Right cardiac atrium (tissue), 5 donors: Measurements from ENCODE around the gene TBC1D5. TPM values are rescaled to one million over a fixed set of nuclear protein-coding genes. Genes with fewer than 3 reads are reported as not detected.
A peak's percentile ranks its signal among the peaks of the same experiment; 100 is the strongest.
"Not testable (repeated sequence)": the region's sequence is repeated elsewhere in the genome, so short reads cannot be mapped to it uniquely, and the experiment has no call there.

Experiments
- ATAC-seq, 2 donors: fragments of 200-7000 bp; cut with Tn5 transposase; one replicate each; pipeline versions ENCODE4 v1.8.0 to v1.9.1; 2020; ENCODE audit warnings: moderate library complexity in 2 of 2, mild to moderate bottlenecking in 1 of 2
- DNase-seq, 3 donors: peaks; one replicate each; pipeline ENCODE4 v3.0.0-alpha.2; 2020
- H3K27ac ChIP-seq: one replicate; pipeline ENCODE4 v1.5.1; 2013; ENCODE audit warnings: mild to moderate bottlenecking, low read length, control low read depth, moderate library complexity
- H3K27me3 ChIP-seq: one replicate; pipeline ENCODE4 v1.6.1; 2013; ENCODE audit not compliant: control insufficient read depth, insufficient read depth
- H3K4me1 ChIP-seq: one replicate; pipeline ENCODE4 v1.6.1; 2013; ENCODE audit warnings: low read length; ENCODE audit not compliant: control insufficient read depth, insufficient read depth
- H3K4me3 ChIP-seq: one replicate; pipeline ENCODE4 v1.5.1; 2013; ENCODE audit warnings: low read length, control low read depth
- H3K9me3 ChIP-seq: one replicate; pipeline ENCODE4 v1.6.1; 2013; ENCODE audit warnings: low read length; ENCODE audit not compliant: control insufficient read depth
- WGBS: extraction: QIAGEN DNeasy Blood & Tissue Kit; methylation state at CpG from one replicate; pipeline ENCODE4 v1.1.7; 2013; 5-methylcytosine and 5-hydroxymethylcytosine counted together
- intact Hi-C, 4 donors: fragments of 100-400 bp; cut with DNase I; formaldehyde crosslinking; loops; one replicate each; pipeline versions ENCODE4 v1.11.0 to v1.14.0; 2022 to 2023
- polyA plus RNA-seq: library from polyadenylated mRNA; stranded (reverse); fragments of 200-250 nt; gene quantifications from one replicate; pipeline ENCODE4 v1.2.3, GENCODE V29; 2013
- total RNA-seq, 4 donors: library from RNA; stranded (reverse); fragmentation: NEBNext Ultra II Directional; extraction: Animal tissue kit (Norgen Biotek cat#: 25700); gene quantifications; one replicate each; pipeline ENCODE4 v1.2.1, GENCODE V29; 2021
- donor health status: healthy with polysubstance abuse.
- donor health status: DM: no; HTN: yes; CAD: no.
- donor health status: DM: no; HTN: no; CAD: no.
- donor health status: DM: no; HTN: yes; CAD: no; lungs with severe emphysema.
- donor health status: DM: yes; HTN: yes; CAD: no.

TBC1D5 gene
- total and polyA plus RNA-seq, 5 donors: 9.0 to 44.3 (median 39.6) TPM

- no peak for DNase-seq
- intact Hi-C loops: loop anchor here in 1 of 4 donors (10.0 kb wide), 1 partner anchor 204 kb away; no protein-coding TSS in a partner anchor
- H3K27me3 ChIP-seq: no peaks in the 10 kb centered on the region
- no peak for ATAC-seq
- H3K4me3 ChIP-seq: no peak overlapping the region
- H3K4me1 ChIP-seq: peaks cover 4% of the 10 kb centered on the region
- no peak overlapping the region for H3K27ac ChIP-seq
- no peaks in the 10 kb centered on the region for H3K9me3 ChIP-seq
Measured at GRCh38 chr3:17640466-17640865, 102.0 kb downstream of the TBC1D5 start.

GRCh38 chr3:17639765-17640164, 102.7 kb downstream of the TBC1D5 start:
- no peaks in the 10 kb centered on the region for H3K9me3 ChIP-seq
- intact Hi-C loops: loop anchor here in 1 of 4 donors (10.0 kb wide), 1 partner anchor 205 kb away; no protein-coding TSS in a partner anchor
- H3K4me1 ChIP-seq: peaks cover 4% of the 10 kb centered on the region
- H3K4me3 ChIP-seq: no peak overlapping the region
- no peaks in the 10 kb centered on the region for H3K27me3 ChIP-seq
- DNase-seq (no peak), ATAC-seq (peak in 1 of 2 donors; percentile 47)
- H3K27ac ChIP-seq: no peak overlapping the region
- 95% methylated on average over 2 of the region's 2 CpGs for WGBS

- no peaks in the 10 kb centered on the region for H3K9me3 ChIP-seq
- no peaks in the 10 kb centered on the region for H3K27me3 ChIP-seq
- intact Hi-C loops: no loop called here
- H3K27ac ChIP-seq: no peak overlapping the region
- DNase-seq (no peak), ATAC-seq (no peak)
- peaks cover 4% of the 10 kb centered on the region for H3K4me1 ChIP-seq
- no peak overlapping the region for H3K4me3 ChIP-seq
- WGBS: 90% methylated on average over 2 of the region's 2 CpGs
Measured at GRCh38 chr3:17639257-17639656, 103.2 kb downstream of the TBC1D5 start.

GRCh38 chr3:17638356-17638755, 104.1 kb downstream of the TBC1D5 start:
- Histone ChIP-seq H3K9me3 (no peaks in the 10 kb centered on the region), H3K4me1 (peaks cover 4% of the 10 kb centered on the region), H3K4me3 (no peak overlapping the region), H3K27me3 (no peaks in the 10 kb centered on the region), H3K27ac (no peak overlapping the region)
- ATAC-seq (no peak), DNase-seq (no peak)
- intact Hi-C loops: no loop called here

- H3K4me1 ChIP-seq, intact Hi-C loops, H3K9me3 ChIP-seq, H3K27ac ChIP-seq, H3K27me3 ChIP-seq, H3K4me3 ChIP-seq: not testable (repeated sequence)
- ATAC-seq (peak; percentile 77 to 89), DNase-seq (peak in 2 of 3 donors; percentile 28 to 39)
- 14% methylated on average over 2 of the region's 2 CpGs for WGBS
Measured at GRCh38 chr3:17635675-17636074, 106.8 kb downstream of the TBC1D5 start.

- Histone ChIP-seq H3K27me3 (no peaks in the 10 kb centered on the region), H3K27ac (no peak overlapping the region), H3K4me3 (no peak overlapping the region), H3K4me1 (peaks cover 6% of the 10 kb centered on the region), H3K9me3 (no peaks in the 10 kb centered on the region)
- intact Hi-C loops: no loop called here
- DNase-seq: no peak
- no peak for ATAC-seq
Measured at GRCh38 chr3:17634964-17635363, 107.5 kb downstream of the TBC1D5 start.

- Histone ChIP-seq H3K27me3 (no peaks in the 10 kb centered on the region), H3K4me3 (no peak overlapping the region), H3K27ac (no peak overlapping the region), H3K9me3 (no peaks in the 10 kb centered on the region), H3K4me1 (peaks cover 4% of the 10 kb centered on the region)
- ATAC-seq (no peak), DNase-seq (no peak)
- intact Hi-C loops: no loop called here
- WGBS: 89% methylated on average over 2 of the region's 2 CpGs
Measured at GRCh38 chr3:17634201-17634600, 108.2 kb downstream of the TBC1D5 start.

GRCh38 chr3:17632401-17633100, 109.9 kb downstream of the TBC1D5 start:
- H3K27ac ChIP-seq: no peak overlapping the region
- H3K9me3 ChIP-seq: no peaks in the 10 kb centered on the region
- no peaks in the 10 kb centered on the region for H3K27me3 ChIP-seq
- H3K4me1 ChIP-seq: peaks cover 4% of the 10 kb centered on the region
- intact Hi-C loops: no loop called here
- H3K4me3 ChIP-seq: no peak overlapping the region
- DNase-seq: no peak
- WGBS: 32% methylated on average over 3 of the region's 3 CpGs
- ATAC-seq: peak; percentile 66 to 83

- H3K9me3 ChIP-seq: no peaks in the 10 kb centered on the region
- WGBS: 93% methylated on average over 1 of the region's 1 CpG
- ATAC-seq (no peak), DNase-seq (no peak)
- no peaks in the 10 kb centered on the region for H3K27me3 ChIP-seq
- H3K27ac ChIP-seq: no peak overlapping the region
- peaks cover 4% of the 10 kb centered on the region for H3K4me1 ChIP-seq
- intact Hi-C loops: no loop called here
- no peak overlapping the region for H3K4me3 ChIP-seq
Measured at GRCh38 chr3:17631609-17632008, 110.8 kb downstream of the TBC1D5 start.

GRCh38 chr3:17629400-17629799, 113.0 kb downstream of the TBC1D5 start:
- ATAC-seq: no peak
- Histone ChIP-seq H3K4me3 (no peak overlapping the region), H3K27ac (no peak overlapping the region), H3K4me1 (peaks cover 2% of the 10 kb centered on the region), H3K9me3 (no peaks in the 10 kb centered on the region), H3K27me3 (no peaks in the 10 kb centered on the region)
- DNase-seq: no peak
- intact Hi-C loops: no loop called here

- WGBS: 83% methylated on average over 1 of the region's 1 CpG
- Histone ChIP-seq H3K9me3 (no peaks in the 10 kb centered on the region), H3K27me3 (no peaks in the 10 kb centered on the region), H3K4me3 (no peak overlapping the region), H3K4me1 (no peaks in the 10 kb centered on the region), H3K27ac (no peak overlapping the region)
- DNase-seq: no peak
- no peak for ATAC-seq
- intact Hi-C loops: no loop called here
Measured at GRCh38 chr3:17626395-17626794, 116.0 kb downstream of the TBC1D5 start.

- no peak for ATAC-seq
- no peaks in the 10 kb centered on the region for H3K4me1 ChIP-seq
- 68% methylated on average over 2 of the region's 2 CpGs for WGBS
- H3K27ac ChIP-seq: no peak overlapping the region
- H3K9me3 ChIP-seq: no peaks in the 10 kb centered on the region
- H3K4me3 ChIP-seq: no peak overlapping the region
- intact Hi-C loops: no loop called here
- H3K27me3 ChIP-seq: no peaks in the 10 kb centered on the region
- DNase-seq: no peak
Measured at GRCh38 chr3:17625133-17625532, 117.3 kb downstream of the TBC1D5 start.
